Choroid plexus epithelial cell (primary cell): Measurements from ENCODE around the gene CARD6.
"Not testable (repeated sequence)": the region's sequence is repeated elsewhere in the genome, so short reads cannot be mapped to it uniquely, and the experiment has no call there.

Experiments
- DNase-seq: peaks from one replicate; pipeline ENCODE4 v3.0.0-alpha.2; 2010; ENCODE audit warnings: low read depth
- H3K4me3 ChIP-seq: 2 replicates; pipeline ENCODE4 v1.5.1; 2011; ENCODE audit warnings: low read depth, mild to moderate bottlenecking, control low read depth, low read length, moderate library complexity
- TF ChIP-seq, protein P1 (sequence below): conservative IDR thresholded peaks from 2 replicates; pipeline ENCODE4 v1.5.1; 2011; ENCODE audit warnings: low read depth, mild to moderate bottlenecking, control low read depth, inconsistent platforms, low read length, moderate library complexity

The CARD6 gene

DNA sequence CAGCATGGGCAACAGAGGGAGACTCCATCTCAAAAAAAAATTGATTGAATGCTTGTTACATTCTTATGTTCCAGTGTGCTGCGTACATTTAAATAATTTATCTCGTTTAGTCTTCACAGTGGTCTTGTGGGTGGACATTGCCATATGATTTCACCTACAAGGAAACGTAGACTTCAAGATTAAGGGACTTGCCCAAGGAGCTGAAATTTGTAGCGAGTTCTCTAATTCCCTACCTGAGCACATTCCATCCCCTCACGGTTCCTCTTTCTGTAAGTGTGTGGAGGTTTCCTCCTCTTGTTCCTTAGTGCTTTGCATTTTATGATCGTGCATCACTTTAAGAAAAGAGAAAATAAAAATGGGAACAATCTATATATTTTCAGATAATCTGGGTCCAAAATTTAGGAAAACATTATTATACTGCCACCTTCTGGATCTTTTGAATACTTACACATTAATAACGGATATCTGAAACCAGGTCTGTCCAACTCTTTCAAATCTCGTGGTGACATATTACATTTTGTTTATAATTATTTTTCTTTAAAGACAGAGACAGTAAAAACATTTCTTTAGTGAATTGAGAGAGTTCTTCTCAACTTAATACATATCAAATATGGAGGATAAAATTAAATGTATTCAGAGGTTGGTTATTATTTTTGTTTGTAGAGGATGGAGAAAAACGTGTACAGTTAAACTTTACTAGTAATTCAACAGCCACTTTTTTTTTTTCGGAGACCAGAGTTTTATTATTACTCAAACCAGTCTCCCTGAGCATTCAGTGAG, 38.2 kb downstream of the CARD6 start:
- peak; percentile 59 for DNase-seq
- H3K4me3 ChIP-seq = no peak overlapping the region
- TF ChIP-seq, protein P1, sequence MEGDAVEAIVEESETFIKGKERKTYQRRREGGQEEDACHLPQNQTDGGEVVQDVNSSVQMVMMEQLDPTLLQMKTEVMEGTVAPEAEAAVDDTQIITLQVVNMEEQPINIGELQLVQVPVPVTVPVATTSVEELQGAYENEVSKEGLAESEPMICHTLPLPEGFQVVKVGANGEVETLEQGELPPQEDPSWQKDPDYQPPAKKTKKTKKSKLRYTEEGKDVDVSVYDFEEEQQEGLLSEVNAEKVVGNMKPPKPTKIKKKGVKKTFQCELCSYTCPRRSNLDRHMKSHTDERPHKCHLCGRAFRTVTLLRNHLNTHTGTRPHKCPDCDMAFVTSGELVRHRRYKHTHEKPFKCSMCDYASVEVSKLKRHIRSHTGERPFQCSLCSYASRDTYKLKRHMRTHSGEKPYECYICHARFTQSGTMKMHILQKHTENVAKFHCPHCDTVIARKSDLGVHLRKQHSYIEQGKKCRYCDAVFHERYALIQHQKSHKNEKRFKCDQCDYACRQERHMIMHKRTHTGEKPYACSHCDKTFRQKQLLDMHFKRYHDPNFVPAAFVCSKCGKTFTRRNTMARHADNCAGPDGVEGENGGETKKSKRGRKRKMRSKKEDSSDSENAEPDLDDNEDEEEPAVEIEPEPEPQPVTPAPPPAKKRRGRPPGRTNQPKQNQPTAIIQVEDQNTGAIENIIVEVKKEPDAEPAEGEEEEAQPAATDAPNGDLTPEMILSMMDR = peak; percentile 50

DNA sequence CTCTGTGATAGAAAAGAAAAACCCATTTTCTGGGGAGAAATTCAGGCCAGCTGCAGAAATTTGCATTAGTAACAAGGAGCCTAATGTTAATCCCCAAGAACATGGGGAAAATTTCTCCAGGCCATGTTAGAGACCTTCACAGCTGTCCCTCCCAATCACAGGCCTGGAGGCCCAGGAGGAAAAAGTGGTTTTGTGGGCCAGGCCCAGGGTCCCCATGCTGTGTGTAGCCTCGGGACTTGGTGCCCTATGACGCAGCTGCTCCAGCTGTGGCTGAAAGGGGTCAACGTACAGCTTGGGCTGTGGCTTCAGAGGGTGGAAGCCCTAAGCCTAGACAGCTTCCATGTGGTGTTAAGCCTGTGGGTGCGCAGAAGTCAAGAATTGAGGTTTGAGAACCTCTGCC, 41.1 kb downstream of the CARD6 start:
- TF ChIP-seq, protein P1 = no peak
- no peak for DNase-seq
- no peak overlapping the region for H3K4me3 ChIP-seq

DNA sequence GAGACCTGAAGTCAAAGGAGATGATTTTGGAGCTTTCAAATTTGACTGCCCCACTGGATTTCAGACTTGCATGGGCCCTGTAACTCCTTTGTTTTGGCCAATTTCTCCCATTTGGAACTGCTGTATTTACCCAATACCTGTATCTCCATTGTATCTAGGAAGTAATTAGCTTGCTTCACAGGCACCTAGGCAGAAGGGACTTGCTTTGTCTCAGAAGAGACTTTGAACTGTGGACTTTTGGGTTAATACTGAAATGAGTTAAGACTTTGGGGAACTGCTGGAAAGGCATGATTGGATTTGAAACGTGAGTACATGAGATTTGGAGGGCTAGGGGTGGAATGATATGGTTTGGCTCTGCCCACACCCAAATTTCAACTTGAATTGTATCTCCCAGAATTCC, 41.9 kb downstream of the CARD6 start:
- DNase-seq, H3K4me3 ChIP-seq: not testable (repeated sequence)

DNA sequence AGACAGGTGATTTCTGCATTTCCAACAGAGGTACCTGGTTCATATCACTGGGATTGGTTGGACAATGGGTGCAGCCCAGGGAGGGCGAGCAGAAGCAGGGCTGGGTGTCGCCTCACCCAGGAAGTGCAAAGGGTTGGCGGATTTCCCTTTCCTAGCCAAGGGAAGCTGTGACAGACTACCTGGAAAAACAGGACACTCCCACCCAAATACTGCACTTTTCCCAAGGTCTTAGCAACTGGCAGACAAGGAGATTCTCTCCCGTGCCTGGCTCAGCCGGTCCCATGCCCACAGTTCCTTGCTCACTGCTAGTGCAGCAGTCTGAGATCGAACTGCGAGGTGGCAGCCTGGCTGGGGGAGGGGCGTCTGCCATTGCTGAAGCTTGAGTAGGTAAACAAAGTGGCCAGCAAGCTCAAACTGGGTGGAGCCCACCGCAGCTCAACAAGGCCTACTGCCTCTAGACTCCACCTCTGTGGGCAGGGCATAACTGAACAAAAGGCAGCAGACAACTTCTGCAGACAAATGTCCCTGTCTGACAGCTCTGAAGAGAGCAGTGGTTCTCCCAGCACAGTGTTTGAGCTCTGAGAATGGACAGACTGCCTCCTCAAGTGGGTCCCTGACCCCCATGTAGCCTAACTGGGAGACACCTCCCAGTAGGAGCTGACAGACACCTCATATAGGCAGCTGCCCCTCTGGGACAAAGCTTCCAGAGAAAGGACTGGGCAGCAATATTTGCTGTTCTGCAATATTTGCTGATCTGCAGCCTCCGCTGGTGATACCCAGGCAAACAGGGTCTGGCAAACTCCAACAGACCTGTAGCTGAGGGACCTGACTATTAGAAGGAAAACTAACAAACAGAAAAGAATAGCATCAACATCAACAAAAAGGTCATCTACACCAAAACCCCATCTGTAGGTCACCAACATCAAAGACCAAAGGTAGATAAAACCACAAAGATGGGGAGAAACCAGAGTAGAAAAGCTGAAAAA, 54.6 kb downstream of the CARD6 start:
- not testable (repeated sequence) for DNase-seq, H3K4me3 ChIP-seq

DNA sequence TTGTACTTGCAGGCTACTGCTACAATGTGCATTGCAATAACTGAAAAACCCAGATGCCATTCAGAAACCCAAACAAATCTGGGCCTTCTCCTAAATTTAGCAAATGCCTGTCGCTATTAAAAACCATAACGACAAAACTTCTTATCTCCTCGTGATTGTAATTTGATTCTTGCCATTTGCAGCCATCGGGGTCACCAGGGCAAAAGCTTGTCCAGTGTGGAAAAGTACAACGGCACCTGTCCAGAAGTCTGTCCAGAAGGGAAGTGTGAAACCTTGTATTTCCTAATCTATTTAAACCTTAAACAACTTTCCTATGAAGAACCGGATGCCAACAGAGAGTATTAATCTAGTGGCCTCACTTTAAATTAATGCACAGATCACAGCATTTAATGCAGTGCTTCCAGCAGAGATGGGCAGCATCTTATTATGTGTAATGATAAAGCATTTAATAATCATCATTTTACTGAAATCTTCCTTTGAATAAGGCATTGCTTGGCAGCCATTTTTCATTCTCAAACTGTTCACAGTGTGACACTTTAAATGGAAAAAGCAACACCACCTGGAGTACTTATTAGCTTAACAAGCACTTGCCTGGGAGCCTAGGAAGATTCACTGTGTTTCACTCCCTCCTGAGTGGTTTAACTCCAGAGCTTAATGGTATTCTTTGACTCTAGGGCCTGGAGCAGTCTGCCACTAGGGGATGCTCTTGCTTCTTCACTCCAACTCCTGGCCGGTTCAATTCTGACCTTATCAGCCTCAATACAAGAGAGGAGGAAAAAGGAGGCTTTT, 63.2 kb downstream of the CARD6 start:
- TF ChIP-seq, protein P1 = peak; percentile 100
- H3K4me3 ChIP-seq = no peak overlapping the region
- peak; percentile 94 for DNase-seq

DNA sequence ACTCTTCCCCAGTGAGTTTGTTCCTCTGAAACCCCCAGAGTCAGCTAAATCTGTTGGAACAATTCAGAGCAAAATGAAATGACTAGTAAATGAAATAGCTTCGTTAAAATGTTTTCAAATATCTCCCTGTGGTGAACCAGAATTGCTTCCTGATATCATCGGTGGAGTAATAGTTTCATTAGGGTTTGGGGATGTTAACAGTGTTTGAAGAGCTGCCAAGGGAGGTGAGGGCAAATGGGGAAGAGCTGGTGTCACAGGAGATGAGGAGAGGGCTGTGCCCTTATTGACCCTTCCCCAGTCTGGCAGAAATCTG, 63.8 kb downstream of the CARD6 start:
- TF ChIP-seq, protein P1 = no peak
- no peak for DNase-seq
- H3K4me3 ChIP-seq = no peak overlapping the region

DNA sequence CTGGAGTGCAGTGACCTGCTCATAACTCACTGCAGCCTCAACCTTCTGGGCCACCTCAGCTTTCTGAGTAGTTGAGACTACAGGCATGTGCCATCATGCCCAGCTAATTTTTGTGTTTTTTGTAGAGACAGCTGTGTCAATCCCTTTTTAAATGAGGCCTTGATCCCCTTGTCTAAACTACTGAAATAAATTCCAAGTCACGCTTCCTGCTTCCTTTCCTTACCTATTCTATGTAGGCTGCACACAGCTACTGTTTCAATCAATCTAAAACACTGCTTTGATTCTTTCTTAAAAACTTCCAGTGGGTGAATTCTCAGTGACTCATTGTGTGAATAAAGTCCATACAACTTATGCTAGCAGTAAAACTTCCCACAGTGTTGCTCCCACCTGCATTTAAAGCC, 65.2 kb downstream of the CARD6 start:
- H3K4me3 ChIP-seq = no peak overlapping the region
- TF ChIP-seq, protein P1 = no peak
- no peak for DNase-seq
